AG08395 (cell line): Measurements from ENCODE around the gene ICAM1.

Source experiments
- DNase-seq: peaks from one replicate; pipeline ENCODE4 v3.0.0; 2012; ENCODE audit warnings: mixed read lengths, low spot score

ICAM1 gene

DNA sequence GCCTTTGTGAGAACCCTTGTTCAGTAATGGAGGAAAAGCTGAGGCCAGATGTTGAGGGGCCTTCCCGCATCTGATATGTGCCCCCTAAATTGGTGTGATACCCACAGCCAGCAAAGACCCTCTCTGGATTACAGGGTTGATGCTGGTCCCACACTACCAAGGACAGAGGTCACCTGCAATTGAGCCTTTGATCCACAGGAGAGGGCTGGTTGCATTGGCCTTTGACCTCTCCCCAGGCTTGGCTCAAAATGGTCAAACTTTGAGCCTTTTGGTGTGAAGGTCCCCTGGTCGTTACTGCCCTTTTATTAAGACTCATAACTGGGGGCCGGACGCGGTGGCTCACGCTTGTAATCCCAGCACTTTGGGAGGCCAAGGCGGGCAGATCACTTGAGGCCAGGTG is 27.3 kb upstream of the ICAM1 start:
- DNase-seq: no peak

- no peak for DNase-seq
Measured at GRCh38 chr19:10245189-10245939, 25.6 kb upstream of the ICAM1 start.

GRCh38 chr19:10246511-10246910 is 24.4 kb upstream of the ICAM1 start:
- no peak for DNase-seq

DNA sequence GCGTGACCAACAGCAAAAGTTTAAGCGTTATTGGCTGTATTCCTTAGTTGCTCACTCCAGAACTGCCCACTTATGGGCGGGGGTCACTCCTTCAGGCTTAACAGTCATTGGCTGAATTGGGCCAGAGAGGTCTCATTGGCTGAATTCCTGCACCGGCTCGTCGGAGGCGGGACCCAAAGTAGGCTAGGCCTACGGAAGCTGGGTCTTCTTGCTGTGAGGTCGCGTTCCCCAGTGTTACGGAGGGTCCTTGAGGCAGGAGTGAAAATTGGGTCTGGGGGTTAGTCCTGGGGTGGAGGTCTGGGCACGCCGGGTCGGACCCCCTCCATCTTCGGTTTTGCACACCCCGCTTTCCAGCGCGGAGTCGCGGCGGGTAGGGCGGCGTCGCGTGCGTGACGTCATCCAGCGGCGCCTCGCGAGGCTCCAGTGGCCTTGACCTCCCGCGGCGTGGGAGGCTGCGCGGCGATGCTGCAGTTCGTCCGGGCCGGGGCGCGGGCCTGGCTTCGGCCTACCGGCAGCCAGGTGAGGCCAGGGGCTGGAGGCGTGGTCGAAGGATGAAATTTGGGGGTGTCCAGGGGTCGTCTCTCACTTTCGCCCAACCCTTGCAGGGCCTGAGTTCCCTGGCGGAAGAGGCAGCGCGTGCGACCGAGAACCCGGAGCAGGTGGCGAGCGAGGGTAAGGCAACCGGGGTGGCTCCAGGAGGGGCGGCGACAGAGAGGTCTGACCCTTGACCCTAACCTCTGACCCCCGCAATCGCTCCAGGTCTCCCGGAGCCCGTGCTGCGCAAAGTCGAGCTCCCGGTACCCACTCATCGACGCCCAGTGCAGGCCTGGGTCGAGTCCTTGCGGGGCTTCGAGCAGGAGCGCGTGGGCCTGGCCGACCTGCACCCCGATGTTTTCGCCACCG is 18.9 kb upstream of the ICAM1 start, which contains the start of gene MRPL4:
MRPL4 (plus strand) TSS at position 423 of the 903 bp plus-strand sequence; CDS start at position 463, 40 bp downstream.
- DNase-seq: peak; percentile 98

- no peak for DNase-seq
Measured at GRCh38 chr19:10252707-10253106, 18.2 kb upstream of the ICAM1 start.

DNA sequence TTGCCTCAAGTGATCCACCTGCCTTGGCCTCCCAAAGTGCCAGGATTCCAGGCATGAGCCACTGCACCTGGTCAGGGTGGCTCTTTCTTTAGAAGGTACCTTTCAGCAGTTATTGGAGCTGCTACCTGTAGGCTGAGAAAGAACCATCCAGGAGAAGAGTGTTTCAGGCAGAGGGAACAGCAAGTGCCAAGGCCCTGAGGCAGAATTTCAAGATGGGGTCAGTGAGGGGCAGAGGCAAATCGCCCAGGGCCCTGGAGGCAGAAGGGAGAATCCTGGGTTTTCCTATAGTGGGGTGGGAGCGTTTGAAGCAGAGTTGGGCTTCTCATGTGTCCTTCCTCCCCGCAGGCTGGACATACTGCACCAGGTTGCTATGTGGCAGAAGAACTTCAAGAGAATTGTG is 16.7 kb upstream of the ICAM1 start:
- no peak for DNase-seq

DNA sequence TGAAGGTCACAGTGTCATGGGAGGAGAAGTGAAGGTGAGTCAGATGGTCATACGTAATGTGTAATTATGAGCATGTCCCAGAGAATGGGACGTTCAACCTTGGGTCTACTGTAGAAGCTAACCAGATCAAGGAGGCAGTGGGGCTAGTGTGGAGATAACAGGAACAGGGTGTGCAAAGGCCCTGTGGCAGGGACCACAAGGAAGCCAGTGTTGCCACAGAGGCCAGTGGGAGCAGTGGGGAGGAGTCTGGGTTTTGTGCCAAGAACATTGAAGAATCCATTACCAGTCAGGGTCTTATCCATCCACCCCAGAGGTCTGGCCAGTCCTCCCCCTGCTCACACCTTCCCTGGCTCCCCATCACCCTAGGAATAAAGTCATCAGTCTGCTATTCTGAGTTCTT is 15.6 kb upstream of the ICAM1 start:
- DNase-seq: no peak

DNA sequence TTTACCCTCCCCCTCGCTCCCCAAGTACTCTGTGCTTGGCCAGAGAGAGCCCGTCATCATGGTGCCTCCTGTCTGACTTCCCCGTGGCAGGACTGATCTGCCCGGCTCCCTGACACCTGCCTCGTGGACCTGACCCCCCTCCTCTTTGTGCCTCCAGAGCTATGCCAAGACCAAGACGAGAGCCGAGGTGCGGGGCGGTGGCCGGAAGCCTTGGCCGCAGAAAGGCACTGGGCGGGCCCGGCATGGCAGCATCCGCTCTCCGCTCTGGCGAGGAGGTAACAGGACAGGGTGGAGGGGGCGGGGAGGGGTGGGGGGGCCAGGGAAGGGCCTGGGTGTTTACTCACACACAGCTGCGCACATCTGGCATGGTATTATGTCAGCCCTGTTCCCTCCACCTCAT is 14.4 kb upstream of the ICAM1 start:
- no peak for DNase-seq

DNA sequence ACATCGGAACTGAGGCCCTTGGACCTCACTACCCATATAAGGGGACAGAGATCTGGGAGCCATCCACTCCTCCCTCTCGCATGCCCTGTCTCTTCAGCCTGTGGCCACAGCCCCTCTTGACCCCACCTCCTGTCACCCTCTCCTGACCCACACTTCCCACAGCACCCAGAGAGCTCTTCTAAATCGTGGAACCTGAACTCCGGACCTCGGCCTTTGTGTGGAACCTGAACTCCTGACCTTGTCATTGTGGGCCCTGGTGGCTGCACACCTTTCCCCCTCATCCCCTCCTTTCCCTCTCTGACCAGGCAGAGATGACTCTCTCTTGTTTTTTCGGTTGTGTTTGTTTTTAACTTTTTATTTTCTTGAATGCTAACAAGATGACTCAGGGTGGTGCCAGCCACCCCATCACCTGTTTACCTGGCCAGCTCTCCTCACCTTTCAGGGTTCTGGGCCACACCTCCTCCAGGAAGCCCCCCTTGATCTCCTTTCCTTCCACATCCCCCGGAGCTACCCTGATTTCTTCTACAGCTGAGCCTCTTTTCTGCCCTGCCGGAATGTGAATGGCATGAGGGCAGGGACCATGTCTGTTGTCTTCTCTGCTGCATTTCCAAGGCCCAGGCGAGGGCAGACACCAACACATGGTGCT is 13.8 kb upstream of the ICAM1 start:
- DNase-seq: no peak

DNA sequence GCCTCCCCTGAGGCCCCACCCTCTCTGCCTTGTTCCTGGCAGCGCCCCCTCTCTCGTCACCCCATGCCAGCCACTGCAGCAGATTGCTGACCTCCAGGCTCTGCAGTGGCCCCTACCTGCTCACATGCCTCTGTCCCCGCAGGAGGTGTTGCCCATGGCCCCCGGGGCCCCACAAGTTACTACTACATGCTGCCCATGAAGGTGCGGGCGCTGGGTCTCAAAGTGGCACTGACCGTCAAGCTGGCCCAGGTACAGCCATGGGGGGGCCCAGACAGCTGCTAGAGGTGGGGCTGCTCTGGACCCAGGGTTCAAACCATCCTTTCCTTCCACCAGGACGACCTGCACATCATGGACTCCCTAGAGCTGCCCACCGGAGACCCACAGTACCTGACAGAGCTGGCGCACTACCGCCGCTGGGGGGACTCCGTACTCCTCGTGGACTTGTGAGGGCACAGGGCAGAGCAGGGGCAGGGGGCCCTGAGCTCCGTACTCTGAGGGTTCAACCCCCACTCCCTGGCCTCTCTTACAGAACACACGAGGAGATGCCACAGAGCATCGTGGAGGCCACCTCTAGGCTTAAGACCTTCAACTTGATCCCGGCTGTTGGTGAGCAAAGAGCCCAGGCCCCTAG is 12.7 kb upstream of the ICAM1 start:
- DNase-seq: no peak

- DNase-seq: peak; percentile 67
Measured at GRCh38 chr19:10259162-10259905, 11.6 kb upstream of the ICAM1 start.

DNA sequence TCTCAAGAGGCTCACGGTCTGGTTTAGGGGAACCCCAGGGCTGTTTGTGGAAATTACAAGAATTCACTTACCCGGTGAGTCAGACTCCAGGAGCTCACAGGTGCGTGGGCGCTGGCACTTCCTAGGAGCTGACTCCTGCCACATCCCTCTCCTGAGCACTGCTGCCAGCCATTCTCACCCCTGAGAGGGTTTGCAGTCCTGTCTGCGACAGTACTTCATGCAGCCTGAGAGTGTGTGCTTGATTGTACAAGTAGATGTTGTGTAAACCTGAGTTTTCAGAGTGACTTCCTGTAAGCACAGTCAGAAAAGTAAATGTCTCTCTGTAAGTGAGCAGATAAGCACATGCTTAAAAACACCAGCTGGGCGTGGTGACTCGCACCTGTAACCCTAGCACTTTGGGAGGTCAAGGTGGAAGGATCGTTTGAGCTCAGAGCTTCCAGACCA is 10.8 kb upstream of the ICAM1 start:
- DNase-seq: no peak

DNA sequence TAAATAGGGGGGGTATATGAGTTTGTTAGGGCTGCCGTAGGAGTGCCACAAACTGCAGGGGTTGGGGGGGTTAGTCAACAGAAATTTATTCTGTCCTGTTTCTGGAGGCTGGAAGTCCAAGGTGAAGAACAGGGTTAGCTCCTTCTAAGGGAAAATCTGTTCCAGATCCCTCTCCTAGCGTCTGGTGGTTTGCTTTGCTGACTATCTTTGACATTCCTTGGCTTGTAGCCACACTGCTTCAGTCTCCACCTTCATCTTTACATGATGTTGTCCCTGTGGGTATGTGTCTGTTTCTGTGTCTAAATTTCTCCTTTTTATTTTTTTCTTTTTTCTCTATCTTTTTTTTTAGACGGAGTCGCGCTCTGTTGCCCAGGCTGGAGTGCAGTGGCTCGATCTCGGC is 8.1 kb upstream of the ICAM1 start:
- DNase-seq: no peak

GRCh38 chr19:10266706-10267105 is 4.2 kb upstream of the ICAM1 start:
- no peak for DNase-seq

- no peak for DNase-seq
Measured at GRCh38 chr19:10268071-10268470, 2.8 kb upstream of the ICAM1 start.

- DNase-seq: peak; percentile 85
Measured at GRCh38 chr19:10269333-10270179, 1.4 kb upstream of the ICAM1 start.

- no peak for DNase-seq
Measured at GRCh38 chr19:10270180-10270615, 722 bp upstream of the ICAM1 start.

DNA sequence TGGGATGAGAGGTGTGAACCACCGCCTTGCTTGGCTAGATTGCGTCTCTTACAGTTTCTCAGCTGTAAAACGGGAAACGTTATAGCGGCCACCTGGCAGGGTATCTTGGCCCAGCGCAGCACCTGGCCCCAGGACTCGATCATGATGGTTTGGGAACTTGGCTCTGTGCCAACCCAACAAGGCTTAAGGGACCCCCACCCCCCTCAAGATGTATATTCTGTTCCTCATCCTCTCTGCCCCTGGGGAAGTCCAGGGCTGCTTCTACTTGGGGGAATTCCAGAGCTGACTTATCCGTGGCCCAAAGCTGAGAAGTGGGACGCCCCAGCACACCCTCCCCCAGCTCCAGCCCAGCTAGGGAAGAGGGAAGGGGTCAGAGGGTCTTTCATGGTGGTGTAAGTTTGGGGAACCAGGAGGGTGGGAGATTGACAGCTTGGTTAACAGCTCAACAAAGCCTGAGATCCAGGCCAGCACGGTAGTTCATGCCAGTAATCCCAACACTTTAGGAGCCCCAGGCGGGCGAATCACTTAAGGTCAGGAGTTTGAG is 695 bp downstream of the ICAM1 start:
- no peak for DNase-seq

DNA sequence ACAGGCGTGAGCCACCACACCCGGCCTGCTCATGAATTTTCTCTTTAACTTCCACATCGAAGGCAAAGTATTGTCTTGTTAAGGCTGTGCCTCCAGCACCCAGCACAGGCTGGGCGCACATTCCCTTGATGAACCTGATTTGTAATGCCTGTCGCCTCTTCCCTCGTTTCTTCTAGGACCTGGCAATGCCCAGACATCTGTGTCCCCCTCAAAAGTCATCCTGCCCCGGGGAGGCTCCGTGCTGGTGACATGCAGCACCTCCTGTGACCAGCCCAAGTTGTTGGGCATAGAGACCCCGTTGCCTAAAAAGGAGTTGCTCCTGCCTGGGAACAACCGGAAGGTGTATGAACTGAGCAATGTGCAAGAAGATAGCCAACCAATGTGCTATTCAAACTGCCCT is 3.7 kb downstream of the ICAM1 start:
- DNase-seq: no peak
